ENCODE data around the gene AK3. TPM values are rescaled to one million over a fixed set of nuclear protein-coding genes. Genes with fewer than 3 reads are reported as not detected.

Gene AK3
- total and polyA plus RNA-seq, 9 of the 15 experiments (the other 6 are each of a cell fraction or from before 2014, with no cell fraction given): 12.2 to 78.6 (median 41.8) TPM

- no peak for TF ChIP-seq U2AF2 (optimal IDR thresholded peaks at IDR 0.05; ENCODE audit: low read depth, low read length)
- TF ChIP-seq CTCFL (IDR thresholded peaks at IDR 0.05; ENCODE audit: borderline replicate concordance, insufficient read depth, low read depth, low read length, poor library complexity, severe bottlenecking): peak; percentile 23
- no peak for TF ChIP-seq ADNP (tag; IDR thresholded peaks at IDR 0.05)
- TF ChIP-seq ZNF655 (CRISPR knock-in tag; IDR thresholded peaks at IDR 0.05): no peak
- TF ChIP-seq NR2F6 (CRISPR knock-in tag; IDR thresholded peaks at IDR 0.05): no peak
- peak; percentile 65 for TF ChIP-seq ETV1 (tag; conservative IDR thresholded peaks at IDR 0.05; ENCODE audit: low read depth)
- no peak for TF ChIP-seq SNRNP70 (optimal IDR thresholded peaks at IDR 0.05; ENCODE audit: low read depth, low read length)
- peak; percentile 81; the same call in 1 of the 2 replicates for TF ChIP-seq TFAP4 (CRISPR knock-in tag; IDR thresholded peaks at IDR 0.05; ENCODE audit: borderline replicate concordance)
- no peak for TF ChIP-seq MEF2A (IDR thresholded peaks at IDR 0.05; ENCODE audit: control insufficient read depth, low read depth, low read length)
- TF ChIP-seq ZNF316 (IDR thresholded peaks at IDR 0.05): peak; percentile 22; the same call in 1 of the 2 replicates
- no peak; the same call in 1 of the 2 replicates for TF ChIP-seq FOXP4 (CRISPR knock-in tag; IDR thresholded peaks at IDR 0.05; ENCODE audit: borderline replicate concordance)
- peak; percentile 39; the same call in 1 of the 2 replicates for TF ChIP-seq ELF1 (tag; IDR thresholded peaks at IDR 0.05)
- TF ChIP-seq ZNF507 (tag; conservative IDR thresholded peaks at IDR 0.05): no peak
- no peak for TF ChIP-seq E4F1 (CRISPR knock-in tag; IDR thresholded peaks at IDR 0.05; ENCODE audit: borderline replicate concordance)
- TF ChIP-seq ARID3B (CRISPR knock-in tag; IDR thresholded peaks at IDR 0.05; ENCODE audit: borderline replicate concordance): no peak
Observed at GRCh38 chr9:4679268-4680172, 61.5 kb downstream of the AK3 start, which contains the start of gene CDC37L1 (continued).

Data from K562 (cell line).